Non-pigmented ciliary epithelial cell (primary cell): ENCODE measurements around the gene WSCD1.

Source experiments
- DNase-seq: peaks from one replicate; pipeline ENCODE4 v3.0.0-alpha.2; 2010; ENCODE audit warnings: low read depth

Gene WSCD1

GRCh38 chr17:6108382-6108781 is 38.2 kb downstream of the WSCD1 start:
- no peak for DNase-seq

GRCh38 chr17:6108987-6109386 is 38.8 kb downstream of the WSCD1 start:
- no peak for DNase-seq

GRCh38 chr17:6109536-6109935 is 39.4 kb downstream of the WSCD1 start:
- DNase-seq, result no peak

GRCh38 chr17:6110088-6110487 is 39.9 kb downstream of the WSCD1 start:
- no peak for DNase-seq

- DNase-seq, result no peak
Observed at GRCh38 chr17:6110592-6110991, 40.4 kb downstream of the WSCD1 start.

- DNase-seq, result no peak
Observed at GRCh38 chr17:6120351-6120750, 50.2 kb downstream of the WSCD1 start.

- DNase-seq, result no peak
Observed at GRCh38 chr17:6124856-6125255, 54.7 kb downstream of the WSCD1 start.

GRCh38 chr17:6126768-6127167 is 56.6 kb downstream of the WSCD1 start:
- DNase-seq, result no peak

GRCh38 chr17:6134721-6135120 is 64.5 kb downstream of the WSCD1 start:
- DNase-seq, result no peak

GRCh38 chr17:6135236-6135635 is 65.1 kb downstream of the WSCD1 start:
- no peak for DNase-seq

GRCh38 chr17:6135996-6136395 is 65.8 kb downstream of the WSCD1 start:
- no peak for DNase-seq

GRCh38 chr17:6137716-6138502 is 67.7 kb downstream of the WSCD1 start:
- DNase-seq, result no peak

- DNase-seq, result no peak
Observed at GRCh38 chr17:6138761-6139446, 68.7 kb downstream of the WSCD1 start.

- no peak for DNase-seq
Observed at GRCh38 chr17:6139447-6139832, 69.3 kb downstream of the WSCD1 start.

GRCh38 chr17:6140188-6140587 is 70.0 kb downstream of the WSCD1 start:
- no peak for DNase-seq

GRCh38 chr17:6140728-6141330 is 70.7 kb downstream of the WSCD1 start:
- DNase-seq, result no peak

- no peak for DNase-seq
Observed at GRCh38 chr17:6142701-6143100, 72.5 kb downstream of the WSCD1 start.

- DNase-seq, result no peak
Observed at GRCh38 chr17:6145946-6146345, 75.8 kb downstream of the WSCD1 start.

- no peak for DNase-seq
Observed at GRCh38 chr17:6147042-6147441, 76.9 kb downstream of the WSCD1 start.

- no peak for DNase-seq
Observed at GRCh38 chr17:6153375-6153774, 83.2 kb downstream of the WSCD1 start.

- DNase-seq, result no peak
Observed at GRCh38 chr17:6157716-6158115, 87.5 kb downstream of the WSCD1 start.

- no peak for DNase-seq
Observed at GRCh38 chr17:6159541-6160231, 89.5 kb downstream of the WSCD1 start.

GRCh38 chr17:6160232-6160555 is 90.0 kb downstream of the WSCD1 start:
- no peak for DNase-seq
